ENCODE results near the gene GATD1.

GRCh38 chr11:782264-783174 is 5.2 kb upstream of the GATD1 start:
- TF ChIP-seq CTCF (IDR thresholded peaks at IDR 0.05) (no peak), POLR2A (IDR thresholded peaks at IDR 0.05) (no peak)

Measured in testis (tissue), 2 donors.